Activated CD4-positive, alpha-beta memory T cell treated with anti-CD3 and anti-CD28 coated beads for 36 hours (primary cell): ENCODE data around the gene UBE2Q2. TPM values are rescaled to one million over a fixed set of nuclear protein-coding genes. Genes with fewer than 3 reads are reported as not detected.
"Not testable (repeated sequence)": the region's sequence is repeated elsewhere in the genome, so short reads cannot be mapped to it uniquely, and the experiment has no call there.

Experiments
- CTCF ChIA-PET: fragments of 350-600 bp; sonication (Branson Sonifier 250); formaldehyde crosslinking; loops from one replicate; lab custom pipeline; 2021; ENCODE audit warnings: antibody characterized with exemption, inconsistent platforms; lab: Charles Lee
- POLR2A ChIA-PET: fragments of 350-600 bp; sonication (Branson Sonifier 250); formaldehyde crosslinking; loops from one replicate; lab custom pipeline; 2021; ENCODE audit warnings: antibody characterized with exemption; lab: Charles Lee
- DNase-seq: peaks from one replicate; pipeline ENCODE4 v3.0.0-alpha.2; 2020
- H3K27ac Mint-ChIP-seq: one replicate; pipeline ENCODE4 v1.8.0; 2021; ENCODE audit warnings: mixed read lengths
- H3K27me3 Mint-ChIP-seq: one replicate; pipeline ENCODE4 v1.8.0; 2021; ENCODE audit warnings: mixed read lengths
- H3K36me3 Mint-ChIP-seq: one replicate; pipeline ENCODE4 v1.8.0; 2021; ENCODE audit warnings: mixed read lengths
- H3K4me1 Mint-ChIP-seq: one replicate; pipeline ENCODE4 v1.8.0; 2021; ENCODE audit warnings: low read depth, mixed read lengths
- H3K4me3 Mint-ChIP-seq: one replicate; pipeline ENCODE4 v1.8.0; 2021; ENCODE audit warnings: mild to moderate bottlenecking, mixed read lengths
- H3K9me3 Mint-ChIP-seq: one replicate; pipeline ENCODE4 v1.8.0; 2021; ENCODE audit warnings: mixed read lengths
- intact Hi-C: fragments of 100-400 bp; cut with micrococcal nuclease; formaldehyde crosslinking; loops from one replicate; pipeline ENCODE4 v1.15.1; 2023
- total RNA-seq, 2 experiments: library from RNA; stranded (reverse); gene quantifications; one replicate each; pipeline ENCODE4 v1.2.3, GENCODE V29; 2021

UBE2Q2 gene
- total RNA-seq, 2 experiments from 2014 or later = 19.7 to 19.8 TPM

GRCh38 chr15:75910355-75910754 lies 67.1 kb downstream of the UBE2Q2 start:
- Mint-ChIP-seq H3K36me3 (peaks cover 59% of the 10 kb centered on the region), H3K4me1 (peaks cover 41% of the 10 kb centered on the region)
- H3K9me3 Mint-ChIP-seq, intact Hi-C loops, H3K27me3 Mint-ChIP-seq, H3K4me3 Mint-ChIP-seq, H3K27ac Mint-ChIP-seq, CTCF ChIA-PET, DNase-seq: not testable (repeated sequence)
- POLR2A ChIA-PET = interaction anchor here (1.1 kb wide), 1 partner anchor 11 kb away, joined by 4 read pairs; no protein-coding TSS in a partner anchor

DNA sequence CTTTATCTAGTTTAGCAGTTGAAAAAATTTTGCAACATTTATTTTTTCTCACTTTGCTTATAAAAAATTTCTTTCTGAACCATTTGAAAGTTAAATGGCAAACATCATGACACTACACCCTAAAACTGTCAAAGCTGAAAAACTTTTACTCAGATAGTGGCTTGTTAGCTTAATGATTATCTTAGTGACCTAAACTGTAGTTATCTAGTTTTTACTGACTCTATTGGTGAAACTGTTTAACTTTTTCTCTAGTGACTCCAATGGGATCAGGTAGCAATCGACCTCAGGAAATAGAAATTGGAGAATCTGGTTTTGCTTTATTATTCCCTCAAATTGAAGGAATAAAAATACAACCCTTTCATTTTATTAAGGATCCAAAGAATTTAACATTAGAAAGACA lies 73.7 kb downstream of the UBE2Q2 start:
- ChIA-PET POLR2A (no interaction called here), CTCF (no interaction called here)
- intact Hi-C loops = no loop called here
- Mint-ChIP-seq H3K27me3 (no peaks in the 10 kb centered on the region), H3K27ac (no peak overlapping the region), H3K9me3 (no peaks in the 10 kb centered on the region), H3K4me3 (no peak overlapping the region), H3K36me3 (peaks cover 42% of the 10 kb centered on the region), H3K4me1 (peaks cover under 1% of the 10 kb centered on the region)
- no peak for DNase-seq

GRCh38 chr15:75918135-75918534 lies 74.9 kb downstream of the UBE2Q2 start:
- Mint-ChIP-seq H3K4me3 (no peak overlapping the region), H3K27ac (no peak overlapping the region), H3K4me1 (peaks cover 8% of the 10 kb centered on the region), H3K36me3 (peaks cover 37% of the 10 kb centered on the region), H3K9me3 (no peaks in the 10 kb centered on the region), H3K27me3 (no peaks in the 10 kb centered on the region)
- intact Hi-C loops = no loop called here
- ChIA-PET CTCF (no interaction called here), POLR2A (interaction anchor here (0.8 kb wide), 1 partner anchor 212 kb away, joined by 3 read pairs; no protein-coding TSS in a partner anchor)
- no peak for DNase-seq

DNA sequence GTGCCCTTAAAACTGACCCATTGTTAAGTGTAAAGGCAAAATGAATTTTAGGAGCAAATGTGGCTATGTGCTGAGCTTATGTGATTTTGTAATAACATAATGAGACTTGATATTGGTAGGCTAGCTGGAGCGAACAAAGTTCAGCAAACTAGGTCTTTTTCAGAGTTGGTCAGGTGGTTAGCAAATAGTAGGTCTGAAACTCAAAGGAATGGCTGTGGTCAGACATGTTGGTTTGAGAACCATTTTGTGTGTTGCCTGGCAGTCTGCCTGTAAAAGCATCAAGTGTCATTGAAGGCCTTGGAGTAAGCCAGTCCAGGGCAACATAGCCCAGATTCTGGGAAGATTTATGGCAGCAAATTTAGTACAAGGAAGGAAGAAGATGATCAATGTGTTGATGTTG lies 76.8 kb downstream of the UBE2Q2 start:
- ChIA-PET CTCF (interaction anchor here (0.7 to 2.8 kb wide), 3 partner anchors 110 to 187 kb away, joined by 3 to 10 read pairs (median 4); no protein-coding TSS in a partner anchor), POLR2A (no interaction called here)
- Mint-ChIP-seq H3K4me1 (peaks cover 14% of the 10 kb centered on the region), H3K9me3 (no peaks in the 10 kb centered on the region), H3K27me3 (no peaks in the 10 kb centered on the region), H3K4me3 (no peak overlapping the region), H3K36me3 (peaks cover 29% of the 10 kb centered on the region), H3K27ac (no peak overlapping the region)
- intact Hi-C loops = no loop called here
- no peak for DNase-seq

- DNase-seq = no peak
- peaks cover 24% of the 10 kb centered on the region for H3K4me1 Mint-ChIP-seq
Measured at GRCh38 chr15:75921732-75922703, 78.8 kb downstream of the UBE2Q2 start.

DNA sequence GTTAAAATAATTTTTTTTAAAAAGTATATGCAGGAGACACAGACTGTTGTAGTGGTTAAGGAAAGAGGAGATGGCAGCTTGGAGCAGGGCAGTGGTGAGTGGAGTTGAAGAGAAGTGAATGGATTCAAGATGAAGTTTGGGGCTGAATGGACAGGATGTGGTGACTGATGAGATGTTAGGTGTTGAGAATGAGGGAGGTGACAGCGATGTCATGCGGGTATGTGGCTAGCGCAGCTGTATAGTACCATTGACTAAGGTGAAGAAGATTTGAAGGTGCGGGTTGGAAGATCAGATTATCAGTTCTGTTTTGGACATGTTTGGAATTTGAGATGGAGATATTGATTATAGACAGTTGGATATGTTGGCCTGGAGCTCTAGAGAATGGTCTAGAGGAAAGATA lies 80.5 kb downstream of the UBE2Q2 start:
- H3K9me3 Mint-ChIP-seq = no peaks in the 10 kb centered on the region
- ChIA-PET CTCF (interaction anchor here (1.4 to 1.5 kb wide), 2 partner anchors 122 to 215 kb away, joined by 4 to 6 read pairs; no protein-coding TSS in a partner anchor), POLR2A (no interaction called here)
- DNase-seq = peak; percentile 33
- intact Hi-C loops = no loop called here
- H3K4me3 Mint-ChIP-seq = no peak overlapping the region
- no peak overlapping the region for H3K27ac Mint-ChIP-seq
- peaks cover 28% of the 10 kb centered on the region for H3K36me3 Mint-ChIP-seq
- peaks cover 24% of the 10 kb centered on the region for H3K4me1 Mint-ChIP-seq
- no peaks in the 10 kb centered on the region for H3K27me3 Mint-ChIP-seq

More at GRCh38 chr15:75921732-75922703, 78.8 kb downstream of the UBE2Q2 start:
- Mint-ChIP-seq H3K4me3 (no peak overlapping the region), H3K27me3 (no peaks in the 10 kb centered on the region), H3K9me3 (no peaks in the 10 kb centered on the region), H3K36me3 (peaks cover 39% of the 10 kb centered on the region), H3K27ac (no peak overlapping the region)
- CTCF ChIA-PET = interaction anchor here (0.6 to 2.8 kb wide), 11 partner anchors 9 to 282 kb away, joined by 3 to 10 read pairs (median 5); no protein-coding TSS in a partner anchor
- intact Hi-C loops = no loop called here
- POLR2A ChIA-PET = interaction anchor here (1.1 kb wide), 1 partner anchor 12 kb away, joined by 4 read pairs; no protein-coding TSS in a partner anchor

GRCh38 chr15:75924576-75924975 lies 81.3 kb downstream of the UBE2Q2 start:
- DNase-seq = no peak
- no peaks in the 10 kb centered on the region for H3K27me3 Mint-ChIP-seq
- peaks cover 28% of the 10 kb centered on the region for H3K36me3 Mint-ChIP-seq
- H3K4me3 Mint-ChIP-seq = no peak overlapping the region
- H3K4me1 Mint-ChIP-seq = peaks cover 24% of the 10 kb centered on the region
- POLR2A ChIA-PET = no interaction called here
- H3K27ac Mint-ChIP-seq = no peak overlapping the region
- no peaks in the 10 kb centered on the region for H3K9me3 Mint-ChIP-seq
- CTCF ChIA-PET = interaction anchor here (0.7 to 1.4 kb wide), 2 partner anchors 15 to 123 kb away, joined by 3 to 4 read pairs; no protein-coding TSS in a partner anchor
- intact Hi-C loops = no loop called here

GRCh38 chr15:75925440-75925839 lies 82.2 kb downstream of the UBE2Q2 start:
- no peaks in the 10 kb centered on the region for H3K9me3 Mint-ChIP-seq
- H3K4me1 Mint-ChIP-seq = peaks cover 30% of the 10 kb centered on the region
- no peak overlapping the region for H3K4me3 Mint-ChIP-seq
- no peak for DNase-seq
- no peaks in the 10 kb centered on the region for H3K27me3 Mint-ChIP-seq
- intact Hi-C loops = no loop called here
- no peak overlapping the region for H3K27ac Mint-ChIP-seq
- peaks cover 31% of the 10 kb centered on the region for H3K36me3 Mint-ChIP-seq
- ChIA-PET POLR2A (interaction anchor here (0.7 kb wide), 1 partner anchor 18 kb away, joined by 3 read pairs; no protein-coding TSS in a partner anchor), CTCF (no interaction called here)

DNA sequence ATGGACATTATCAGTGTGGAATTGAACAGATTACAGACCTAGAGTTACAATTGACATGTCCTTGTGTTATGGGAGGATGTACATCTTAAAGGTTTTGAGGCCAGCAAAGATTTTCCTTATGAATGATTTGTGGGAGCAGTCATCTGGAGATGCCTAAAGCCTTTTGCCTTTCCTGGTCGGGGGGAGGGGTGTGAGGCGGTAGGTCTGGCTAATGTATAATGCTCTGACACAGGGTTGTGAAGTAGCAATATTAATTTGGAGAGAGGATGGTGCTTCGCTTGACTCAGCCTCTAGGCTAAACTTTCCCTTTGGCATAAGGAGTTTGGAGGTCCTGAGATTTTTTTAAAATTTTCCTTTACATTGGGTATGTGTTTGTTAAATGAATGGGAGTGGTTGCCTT lies 83.7 kb downstream of the UBE2Q2 start:
- Mint-ChIP-seq H3K4me1 (peaks cover 30% of the 10 kb centered on the region), H3K9me3 (no peaks in the 10 kb centered on the region), H3K27ac (no peak overlapping the region), H3K4me3 (no peak overlapping the region), H3K27me3 (no peaks in the 10 kb centered on the region), H3K36me3 (peaks cover 36% of the 10 kb centered on the region)
- DNase-seq = no peak
- POLR2A ChIA-PET = no interaction called here
- CTCF ChIA-PET = interaction anchor here (1.0 kb wide), 1 partner anchor 117 kb away, joined by 3 read pairs; no protein-coding TSS in a partner anchor
- intact Hi-C loops = no loop called here

DNA sequence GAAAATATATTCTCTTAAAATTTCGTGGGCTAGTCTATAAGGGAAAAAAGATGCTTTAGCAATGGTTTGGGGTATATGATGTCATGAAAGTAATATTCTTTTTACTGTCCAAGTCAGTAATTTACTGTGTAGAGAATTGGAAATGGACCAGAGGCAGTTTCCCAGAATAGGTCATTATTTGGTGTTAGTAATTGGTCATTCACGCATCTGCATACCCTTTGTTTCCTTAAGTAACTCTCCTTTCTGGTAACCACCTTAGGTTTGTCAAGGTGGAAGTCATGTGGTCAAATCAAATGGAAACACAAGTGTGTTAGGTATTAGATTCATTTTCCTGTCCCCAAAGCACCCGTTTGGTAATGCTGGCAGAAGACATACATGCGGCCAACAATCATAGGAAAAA lies 84.4 kb downstream of the UBE2Q2 start:
- Mint-ChIP-seq H3K27me3 (no peaks in the 10 kb centered on the region), H3K4me1 (peaks cover 24% of the 10 kb centered on the region), H3K27ac (no peak overlapping the region), H3K4me3 (no peak overlapping the region), H3K36me3 (peaks cover 34% of the 10 kb centered on the region), H3K9me3 (no peaks in the 10 kb centered on the region)
- no peak for DNase-seq
- ChIA-PET POLR2A (no interaction called here), CTCF (interaction anchor here (1.0 to 2.3 kb wide), 2 partner anchors 118 kb away, joined by 3 to 10 read pairs; no protein-coding TSS in a partner anchor)
- intact Hi-C loops = no loop called here

GRCh38 chr15:75928680-75929608 lies 85.7 kb downstream of the UBE2Q2 start:
- Mint-ChIP-seq H3K27ac (no peak overlapping the region), H3K36me3 (peaks cover 39% of the 10 kb centered on the region), H3K4me1 (peaks cover 19% of the 10 kb centered on the region), H3K27me3 (no peaks in the 10 kb centered on the region), H3K9me3 (no peaks in the 10 kb centered on the region), H3K4me3 (no peak overlapping the region)
- DNase-seq = peak; percentile 11
- intact Hi-C loops = no loop called here
- CTCF ChIA-PET = interaction anchor here (0.7 to 2.3 kb wide), 6 partner anchors 14 to 827 kb away, joined by 3 to 10 read pairs (median 3); no protein-coding TSS in a partner anchor
- POLR2A ChIA-PET = no interaction called here
